AG08396 (cell line): ENCODE results near the gene ZNF592.
"Not testable (repeated sequence)": the region's sequence is repeated elsewhere in the genome, so short reads cannot be mapped to it uniquely, and the experiment has no call there.

Experiments used
- DNase-seq: peaks from one replicate; pipeline ENCODE4 v3.0.0; 2012; ENCODE audit warnings: low spot score, mixed read lengths

Gene ZNF592, protein sequence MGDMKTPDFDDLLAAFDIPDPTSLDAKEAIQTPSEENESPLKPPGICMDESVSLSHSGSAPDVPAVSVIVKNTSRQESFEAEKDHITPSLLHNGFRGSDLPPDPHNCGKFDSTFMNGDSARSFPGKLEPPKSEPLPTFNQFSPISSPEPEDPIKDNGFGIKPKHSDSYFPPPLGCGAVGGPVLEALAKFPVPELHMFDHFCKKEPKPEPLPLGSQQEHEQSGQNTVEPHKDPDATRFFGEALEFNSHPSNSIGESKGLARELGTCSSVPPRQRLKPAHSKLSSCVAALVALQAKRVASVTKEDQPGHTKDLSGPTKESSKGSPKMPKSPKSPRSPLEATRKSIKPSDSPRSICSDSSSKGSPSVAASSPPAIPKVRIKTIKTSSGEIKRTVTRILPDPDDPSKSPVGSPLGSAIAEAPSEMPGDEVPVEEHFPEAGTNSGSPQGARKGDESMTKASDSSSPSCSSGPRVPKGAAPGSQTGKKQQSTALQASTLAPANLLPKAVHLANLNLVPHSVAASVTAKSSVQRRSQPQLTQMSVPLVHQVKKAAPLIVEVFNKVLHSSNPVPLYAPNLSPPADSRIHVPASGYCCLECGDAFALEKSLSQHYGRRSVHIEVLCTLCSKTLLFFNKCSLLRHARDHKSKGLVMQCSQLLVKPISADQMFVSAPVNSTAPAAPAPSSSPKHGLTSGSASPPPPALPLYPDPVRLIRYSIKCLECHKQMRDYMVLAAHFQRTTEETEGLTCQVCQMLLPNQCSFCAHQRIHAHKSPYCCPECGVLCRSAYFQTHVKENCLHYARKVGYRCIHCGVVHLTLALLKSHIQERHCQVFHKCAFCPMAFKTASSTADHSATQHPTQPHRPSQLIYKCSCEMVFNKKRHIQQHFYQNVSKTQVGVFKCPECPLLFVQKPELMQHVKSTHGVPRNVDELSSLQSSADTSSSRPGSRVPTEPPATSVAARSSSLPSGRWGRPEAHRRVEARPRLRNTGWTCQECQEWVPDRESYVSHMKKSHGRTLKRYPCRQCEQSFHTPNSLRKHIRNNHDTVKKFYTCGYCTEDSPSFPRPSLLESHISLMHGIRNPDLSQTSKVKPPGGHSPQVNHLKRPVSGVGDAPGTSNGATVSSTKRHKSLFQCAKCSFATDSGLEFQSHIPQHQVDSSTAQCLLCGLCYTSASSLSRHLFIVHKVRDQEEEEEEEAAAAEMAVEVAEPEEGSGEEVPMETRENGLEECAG (N-terminal part only)

DNA sequence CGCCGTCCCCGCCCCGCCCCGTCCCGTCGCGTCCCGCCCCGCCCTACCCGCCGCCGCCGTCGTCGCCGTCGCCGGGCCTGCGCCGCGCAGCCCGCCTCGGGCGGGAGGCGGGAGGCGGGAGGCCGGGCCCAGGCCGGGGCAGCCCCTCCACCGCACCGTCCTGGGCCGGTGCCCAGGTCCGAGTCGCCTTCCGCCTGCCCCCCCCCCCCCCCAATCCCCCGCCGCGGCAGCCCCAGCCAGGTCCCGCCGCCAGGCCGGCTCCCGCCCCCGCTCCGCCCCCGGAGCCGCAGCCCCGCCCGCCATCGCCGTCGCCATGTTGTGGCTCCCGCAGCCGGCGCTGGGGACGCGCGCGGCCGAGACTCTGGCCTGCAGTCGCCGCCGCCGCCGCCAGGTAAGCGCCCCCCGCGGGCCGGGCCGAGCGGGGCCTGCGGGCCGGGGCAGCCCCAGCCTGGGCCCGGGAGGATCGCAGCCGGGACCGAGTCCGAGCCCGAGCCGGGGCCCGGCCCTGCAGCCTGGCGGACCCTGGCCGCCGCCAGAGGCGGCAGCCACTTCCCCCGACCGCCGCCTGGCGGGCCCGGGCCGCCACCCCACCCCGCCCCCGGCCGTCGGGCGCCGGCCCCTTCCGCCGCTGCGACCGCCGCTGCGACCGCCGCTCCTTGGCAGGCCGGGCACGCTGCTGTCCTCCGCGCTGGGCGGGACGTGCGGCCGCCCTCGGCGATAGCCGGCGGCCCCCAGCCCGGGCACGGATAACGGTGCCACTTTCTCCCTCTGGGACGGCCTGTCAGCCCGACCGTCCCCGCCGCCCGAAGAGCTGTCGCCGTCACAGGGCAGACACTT lies at the start of gene ZNF592:
TSS of gene ZNF592 (plus strand) at position 319 of the 837 bp plus-strand sequence. CDS start 34,084 bp downstream, outside the sequence.
- peak; percentile 93 for DNase-seq

DNA sequence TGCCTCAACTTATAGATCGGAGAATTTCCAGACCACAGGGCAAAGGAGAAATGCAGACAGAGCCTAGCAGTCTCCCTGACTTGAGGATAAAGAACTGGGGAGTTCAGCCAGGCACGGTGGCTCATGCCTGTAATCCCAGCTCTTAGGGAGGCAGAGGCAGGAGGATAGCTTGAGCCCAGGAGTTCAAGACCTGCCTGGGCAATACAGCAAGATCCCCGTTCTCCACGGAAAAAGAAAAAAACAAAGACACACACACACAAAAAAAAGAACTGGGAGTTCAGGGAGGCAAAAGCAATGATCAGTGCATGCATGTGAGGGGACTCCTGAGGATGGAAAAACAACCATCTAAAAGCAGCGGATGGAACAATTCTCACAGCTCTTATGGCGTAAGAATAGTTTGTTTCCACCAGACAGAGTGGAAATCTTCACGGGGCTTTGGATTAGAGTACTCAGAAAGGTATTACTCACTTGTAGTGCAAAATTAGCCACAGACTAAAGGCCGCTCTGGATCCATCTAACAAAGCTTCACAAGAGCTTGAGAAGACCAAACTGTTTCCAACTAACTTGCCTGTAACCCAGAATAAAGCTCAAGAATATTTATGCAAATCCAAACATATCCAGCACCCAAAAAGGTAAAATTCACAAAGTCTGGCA lies 48.7 kb upstream of the ZNF592 start:
- no peak for DNase-seq

DNA sequence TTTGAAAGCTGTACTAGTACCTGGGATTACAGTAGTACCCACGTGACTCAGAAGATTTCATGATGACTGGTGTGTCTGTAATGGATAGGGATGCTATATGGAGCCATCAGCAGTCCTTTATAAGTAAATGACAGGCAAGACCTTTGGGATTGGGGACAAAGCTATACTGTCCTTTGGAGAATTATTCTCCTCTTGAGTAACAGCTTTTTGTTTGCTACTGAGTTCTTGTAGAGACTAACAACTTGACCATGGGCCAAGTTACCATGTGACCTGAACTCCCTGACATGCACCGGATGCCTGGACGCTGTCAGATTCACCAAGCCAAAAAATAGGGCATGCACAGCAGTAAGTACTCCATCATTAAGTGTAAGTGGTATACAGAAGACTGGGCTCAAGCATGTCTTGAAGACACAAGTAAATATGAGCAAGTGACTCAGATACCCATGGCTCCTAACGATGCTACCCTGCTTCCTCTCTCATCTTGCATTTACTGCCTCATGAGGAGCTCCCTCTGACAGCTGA lies 45.4 kb upstream of the ZNF592 start:
- peak; percentile 23 for DNase-seq

DNA sequence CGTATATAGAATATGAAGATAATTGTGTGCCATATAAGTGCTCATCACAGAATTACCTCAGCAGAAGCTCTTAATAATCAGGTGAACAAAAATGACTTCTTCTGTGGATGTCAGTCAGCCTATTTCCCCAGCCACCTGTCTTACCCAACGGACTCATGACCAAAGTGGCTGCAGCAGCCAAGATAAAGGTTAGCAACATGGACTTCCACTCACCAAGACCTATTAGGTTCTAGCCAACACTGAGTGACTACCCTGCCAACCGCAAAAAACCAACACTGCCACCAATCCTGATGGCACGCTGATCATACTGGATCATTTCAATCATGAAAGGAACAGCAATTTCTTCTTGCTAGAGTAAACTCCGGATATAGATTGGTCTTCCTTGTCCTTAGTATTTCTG lies 44.6 kb upstream of the ZNF592 start:
- no peak for DNase-seq

DNA sequence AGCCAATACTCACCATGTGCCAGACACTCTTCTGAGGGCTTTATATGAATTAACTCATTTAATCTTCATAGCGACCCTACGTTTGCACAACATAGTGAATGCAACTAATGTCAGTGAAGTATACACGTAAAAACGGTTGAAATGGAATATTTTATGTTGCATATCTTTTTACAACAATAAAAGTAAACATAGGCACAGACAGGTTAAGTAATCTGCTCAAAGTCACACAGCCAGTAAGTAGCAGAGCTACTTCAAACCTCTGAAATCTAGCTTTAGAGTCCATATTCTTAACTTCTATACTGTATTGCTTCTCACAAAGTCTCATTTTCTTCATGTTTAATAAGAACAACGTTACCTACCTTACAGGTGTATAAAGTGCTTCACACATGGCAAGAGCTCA lies 34.0 kb upstream of the ZNF592 start:
- DNase-seq: no peak

DNA sequence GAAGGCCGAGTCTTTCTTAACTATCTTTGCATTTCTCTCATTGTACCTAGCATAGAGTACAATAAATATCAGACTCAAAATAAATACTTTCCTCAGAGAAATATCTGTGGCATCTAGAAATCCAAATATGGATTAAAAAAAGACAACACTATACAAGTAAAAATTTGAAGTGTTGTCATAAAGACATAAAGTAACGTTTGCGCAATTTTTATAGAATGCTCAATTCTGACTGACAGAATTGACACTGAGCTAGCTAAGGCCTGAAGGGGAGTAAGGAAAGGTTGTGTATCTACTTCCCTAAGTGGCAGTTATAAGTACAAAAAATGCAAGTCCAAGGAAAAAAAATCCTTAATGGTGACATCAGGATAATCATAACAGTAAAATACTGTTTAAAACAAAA lies 33.6 kb upstream of the ZNF592 start:
- DNase-seq: no peak

DNA sequence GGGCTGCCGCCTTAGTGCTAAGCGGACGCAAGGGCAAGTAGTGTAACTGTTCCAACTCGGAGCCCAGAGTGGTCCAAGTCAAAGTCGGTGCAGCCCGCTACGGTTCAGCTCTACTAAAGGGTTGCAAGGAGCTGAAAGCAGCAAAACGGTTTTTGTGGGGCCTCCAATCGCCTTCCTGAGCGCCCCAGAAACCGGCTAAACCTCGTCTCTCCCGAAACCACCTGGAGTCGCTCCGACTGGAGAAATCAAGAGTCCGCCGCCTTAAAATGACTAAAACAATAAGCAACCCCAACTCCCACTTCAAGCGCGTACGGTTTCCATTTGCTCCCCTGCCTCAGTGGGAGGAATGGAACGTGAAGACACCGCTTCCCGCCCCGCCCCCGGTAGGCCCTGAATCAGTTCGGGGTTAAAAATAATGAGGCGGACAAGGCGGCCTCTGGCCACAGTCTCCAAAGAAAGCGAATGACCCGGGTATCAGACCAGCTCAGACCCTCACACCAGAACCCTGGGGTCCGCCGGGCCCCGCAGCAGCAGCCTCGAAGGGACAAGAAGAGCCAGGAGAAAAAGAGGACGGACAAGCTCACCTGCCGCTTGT lies 32.9 kb upstream of the ZNF592 start:
- DNase-seq: peak; percentile 17

DNA sequence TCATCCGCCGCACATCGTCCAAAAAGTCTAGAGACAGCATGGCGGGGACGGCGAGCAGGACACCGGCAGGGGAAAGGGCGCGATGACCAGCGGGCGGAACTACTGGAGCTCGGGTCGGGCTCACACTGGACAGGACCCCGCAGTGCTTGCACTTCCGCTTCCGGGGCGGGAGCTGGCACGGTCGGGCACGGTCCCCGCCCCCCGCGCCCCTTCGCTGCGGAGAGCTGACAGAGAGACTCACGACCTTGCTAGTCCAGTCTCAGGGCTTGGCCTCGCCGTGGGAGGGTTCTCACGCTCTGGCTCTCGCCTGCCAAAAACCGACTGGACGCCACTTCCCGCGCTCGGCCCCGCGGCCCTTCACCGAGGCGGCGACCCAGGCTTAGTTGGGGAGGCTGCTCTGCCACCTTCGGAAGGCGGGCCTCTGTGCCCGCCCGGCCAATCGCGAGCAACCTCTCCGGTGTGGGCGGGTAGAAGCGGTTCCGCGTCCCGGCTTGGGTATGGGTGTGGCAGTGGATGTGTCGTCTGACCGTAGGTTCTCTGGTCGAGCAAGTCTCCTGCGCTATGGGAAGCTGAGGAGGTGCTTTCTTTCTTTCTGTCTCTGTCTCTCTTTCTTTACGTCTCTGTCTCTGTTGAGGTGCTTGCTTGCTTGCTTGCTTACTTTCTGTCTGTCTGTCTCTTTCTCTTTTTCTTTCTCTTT lies 32.2 kb upstream of the ZNF592 start, which contains the start of gene SEC11A:
TSS of gene SEC11A (minus strand) at position 104 of the 697 bp plus-strand sequence. CDS start at position 40, 64 bp downstream.
- peak; percentile 96 for DNase-seq

DNA sequence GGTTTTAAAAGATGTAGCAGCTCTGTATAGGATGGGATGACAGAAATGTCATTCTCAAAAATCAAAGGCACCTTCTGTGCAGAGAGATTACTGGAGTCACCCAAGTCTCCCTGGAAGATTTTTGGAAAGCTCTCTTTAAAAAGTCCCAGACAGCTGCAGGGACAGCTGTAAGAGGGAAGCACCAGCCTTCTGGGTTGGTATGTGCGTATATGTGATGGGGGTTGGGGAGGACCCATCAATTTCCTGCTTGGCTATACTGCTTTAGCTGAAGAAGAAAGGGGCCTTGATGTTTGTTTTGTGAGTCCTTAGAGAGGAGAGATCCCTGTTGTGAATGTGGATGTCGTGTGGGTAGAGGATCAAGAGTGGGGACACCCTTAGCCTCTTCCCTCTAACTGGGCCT lies 27.0 kb upstream of the ZNF592 start:
- DNase-seq: no peak

DNA sequence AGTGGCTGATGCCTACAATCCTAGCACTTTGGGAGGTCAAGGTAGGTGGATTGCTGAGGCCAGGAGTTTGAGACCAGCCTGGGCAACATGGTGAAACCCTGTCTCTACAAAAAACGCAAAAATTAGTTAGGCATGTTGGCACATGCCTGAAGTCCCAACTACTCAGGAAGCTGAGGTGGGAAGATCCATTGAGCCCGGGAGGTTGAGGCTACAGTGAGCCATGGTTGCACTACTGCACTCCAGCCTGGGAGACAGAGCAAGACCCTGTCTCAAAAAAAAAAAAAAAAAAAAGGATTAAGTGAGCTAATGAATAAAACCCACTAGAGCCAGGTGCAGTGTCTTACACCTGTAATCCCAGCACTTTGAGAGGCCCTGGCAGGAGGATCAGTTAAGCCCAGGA lies 25.8 kb upstream of the ZNF592 start:
- no peak for DNase-seq

DNA sequence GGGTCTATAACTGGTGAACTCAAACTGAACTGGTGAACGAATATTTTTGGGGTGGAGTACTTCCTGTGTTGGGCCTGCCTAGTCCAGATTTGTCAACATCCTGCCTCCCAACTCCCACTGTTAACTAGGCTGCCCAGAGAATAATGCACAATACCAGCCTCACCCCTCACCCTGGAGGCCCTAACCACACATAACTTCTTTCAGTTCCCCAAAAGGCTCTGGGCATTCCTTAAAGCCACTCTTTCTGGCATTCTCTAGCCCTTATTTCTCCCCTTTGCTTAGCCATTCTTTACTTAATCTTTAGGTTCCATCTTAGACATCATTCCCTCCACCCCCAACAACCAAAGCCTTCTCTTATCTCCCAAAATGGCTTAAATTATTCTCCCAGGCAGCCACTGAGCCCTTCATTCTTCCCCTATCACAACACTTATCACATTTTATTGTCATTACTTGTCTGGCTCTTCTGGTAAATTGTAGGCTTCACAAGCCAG lies 23.3 kb upstream of the ZNF592 start:
- DNase-seq: no peak

DNA sequence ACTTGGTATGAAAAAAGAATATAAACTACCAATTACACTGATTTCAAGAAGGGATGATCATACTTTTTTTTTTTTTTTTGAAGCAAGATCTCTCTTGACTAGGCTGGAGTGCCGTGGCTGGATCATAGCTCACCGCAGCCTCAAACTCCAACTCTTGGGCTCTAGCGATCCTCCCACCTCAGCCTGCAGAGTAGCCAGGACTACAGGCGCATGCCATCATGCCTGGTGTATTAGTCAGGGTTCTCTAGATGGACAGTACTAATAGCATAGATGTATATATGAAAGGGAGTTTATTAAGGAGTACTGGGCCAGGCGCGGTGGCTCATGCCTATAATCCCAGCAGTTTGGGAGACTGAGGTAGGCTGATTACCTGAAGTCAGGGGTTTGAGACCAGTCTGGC lies 21.0 kb upstream of the ZNF592 start:
- DNase-seq: no peak

DNA sequence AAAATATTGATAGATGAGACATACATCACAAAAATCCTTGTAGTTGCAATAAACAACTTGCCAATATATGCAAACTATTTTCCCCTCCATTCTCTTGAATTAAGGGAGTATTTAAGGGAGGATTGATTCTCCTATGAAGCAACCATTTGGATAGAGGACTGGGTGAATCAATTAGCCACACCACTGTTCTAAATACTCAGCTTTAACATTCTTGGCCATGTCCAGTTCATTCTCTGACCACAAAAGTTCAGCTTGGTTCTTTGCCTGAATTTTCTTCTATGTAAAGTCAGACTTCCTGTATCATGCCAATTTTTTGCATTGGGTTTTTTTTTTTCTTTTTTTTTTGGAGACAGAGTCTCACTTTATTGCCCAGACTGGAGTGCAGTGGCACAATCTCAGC lies 16.6 kb upstream of the ZNF592 start:
- DNase-seq: peak; percentile 54

DNA sequence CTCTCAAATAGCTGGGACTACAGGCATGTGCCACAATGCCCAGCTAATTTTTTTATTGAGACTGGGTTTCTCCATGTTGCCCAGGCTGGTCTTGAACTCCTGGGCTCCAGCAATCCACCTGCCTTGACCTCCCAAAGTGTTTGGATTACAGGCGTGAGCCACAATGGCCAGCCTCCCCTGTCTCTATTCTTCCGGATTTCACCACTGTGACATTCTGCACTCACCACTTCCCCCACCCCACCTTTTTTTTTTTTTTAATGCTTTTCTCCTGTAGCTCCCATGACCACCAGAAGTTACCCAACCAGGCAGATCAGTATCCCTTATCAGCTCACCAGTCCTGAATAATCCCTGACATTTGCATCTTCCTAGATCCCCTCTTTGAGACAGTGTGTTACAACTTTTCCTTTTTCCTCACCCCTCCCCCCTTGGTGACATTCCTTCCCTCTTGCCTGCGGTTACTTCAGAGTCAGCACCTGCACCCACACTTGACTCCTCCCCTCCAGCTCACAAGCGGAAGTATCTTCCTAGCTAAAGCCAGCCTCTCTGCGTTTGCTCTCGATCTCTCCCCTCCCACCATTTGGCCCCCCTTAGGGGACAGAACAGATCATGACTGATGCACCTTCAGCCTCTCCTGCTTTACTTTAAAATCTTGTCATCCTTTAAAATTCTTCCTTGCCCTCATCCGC lies 13.5 kb upstream of the ZNF592 start:
- DNase-seq: no peak

DNA sequence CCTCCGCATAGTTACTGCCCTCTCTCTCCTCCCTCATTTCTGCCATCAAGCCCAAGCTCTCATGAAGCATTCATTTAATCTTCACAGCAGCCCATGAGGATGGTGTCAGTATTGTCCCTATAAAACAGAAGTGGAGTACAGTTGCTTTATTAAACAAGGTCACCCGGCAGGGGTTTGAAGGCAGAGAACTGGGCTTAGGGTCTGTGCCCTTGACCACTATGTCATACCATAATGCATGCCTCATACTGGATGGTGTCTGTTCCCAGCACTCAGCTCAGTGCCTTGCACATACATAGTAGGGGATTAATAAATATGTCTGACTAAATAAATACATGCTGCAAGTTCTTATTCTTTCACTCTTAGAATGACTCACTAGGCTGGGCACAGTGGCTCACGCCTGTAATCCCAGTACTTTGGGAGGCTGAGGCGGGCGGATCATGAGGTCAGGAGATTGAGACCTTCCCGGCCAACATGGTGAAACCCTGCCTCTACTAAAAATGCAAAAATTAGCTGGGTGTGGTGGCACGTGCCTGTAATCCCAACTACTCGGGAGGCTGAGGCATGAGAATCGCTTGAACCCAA lies 12.8 kb upstream of the ZNF592 start:
- DNase-seq: not testable (repeated sequence)

DNA sequence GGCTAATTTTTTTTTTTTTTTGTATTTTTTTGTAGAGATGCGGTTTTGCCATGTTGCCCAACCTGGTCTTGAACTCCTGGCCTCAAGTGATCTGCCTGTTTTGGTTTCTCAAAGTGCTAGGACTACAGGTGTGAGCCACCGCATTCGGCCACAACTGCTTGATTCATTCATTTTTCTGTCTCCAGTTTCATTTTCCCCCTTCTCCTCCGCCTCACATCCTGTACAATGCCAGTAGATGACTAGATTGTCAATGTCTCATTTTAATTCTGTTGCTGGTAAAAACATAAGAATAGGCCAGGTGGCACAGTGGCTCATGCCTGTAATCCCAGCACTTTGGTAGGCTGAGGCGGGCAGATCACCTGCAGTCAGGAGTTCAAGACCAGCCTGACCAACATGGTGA lies 12.0 kb upstream of the ZNF592 start:
- no peak for DNase-seq

DNA sequence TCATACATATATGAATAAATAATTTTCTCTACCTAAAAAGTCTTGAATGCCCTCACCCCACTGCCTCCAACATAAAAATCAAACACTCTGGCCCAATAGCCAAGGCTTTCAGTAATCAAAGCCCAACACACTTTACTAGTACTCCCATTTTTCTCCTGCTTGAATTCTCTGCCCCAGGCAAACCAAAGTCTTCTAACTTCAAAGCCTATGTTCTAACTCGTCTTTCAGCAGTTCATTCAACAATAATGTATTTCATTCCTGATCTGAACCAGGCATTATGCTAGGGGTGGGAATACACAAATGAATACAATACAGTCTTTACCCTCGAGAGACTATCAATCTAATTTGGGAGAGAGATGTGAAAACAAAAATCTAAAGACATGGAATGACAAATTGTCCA lies 11.4 kb upstream of the ZNF592 start:
- no peak for DNase-seq

DNA sequence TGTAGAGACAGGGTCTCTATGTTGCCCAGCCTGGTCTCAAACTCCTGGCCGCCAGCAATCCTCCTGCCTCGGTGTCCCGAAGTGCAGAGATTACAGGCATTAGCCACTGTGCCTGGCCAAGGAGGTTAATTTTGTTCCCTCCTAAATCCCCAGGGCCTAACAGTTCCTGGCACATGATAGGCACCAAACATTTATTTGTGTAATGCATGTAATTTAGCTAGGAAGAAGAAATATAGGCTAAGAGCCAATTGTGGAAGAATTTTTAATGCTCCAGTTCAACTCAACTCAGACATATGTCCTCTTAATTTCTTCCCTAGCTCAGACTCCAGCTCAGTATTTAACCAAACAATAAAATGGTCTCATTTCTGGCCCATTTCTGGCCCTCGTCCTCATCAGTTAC lies 7.7 kb upstream of the ZNF592 start:
- DNase-seq: no peak
